GM10248 (cell line): ENCODE measurements around the gene NANOS2.

Source experiments
- CTCF ChIA-PET: fragments of 300-600 bp; sonication (Branson Sonifier 250); formaldehyde crosslinking; extraction: SDS; loops from one replicate; lab custom pipeline; 2021; ENCODE audit warnings: antibody characterized with exemption; lab: Yijun Ruan, JAX
- POLR2A ChIA-PET: fragments of 350-650 bp; sonication (Branson Sonifier 250); formaldehyde crosslinking; extraction: SDS; loops from one replicate; lab custom pipeline; 2020; ENCODE audit warnings: antibody characterized with exemption; lab: Yijun Ruan, JAX
- DNase-seq: peaks from one replicate; pipeline ENCODE4 v3.0.0; 2012; ENCODE audit errors: extremely low spot score
- CTCF ChIP-seq: IDR thresholded peaks from 2 replicates; pipeline ENCODE4 v1.5.1; 2012; ENCODE audit warnings: mild to moderate bottlenecking, low read depth; ENCODE audit errors: extremely low read depth, missing control alignments, control extremely low read depth

Gene NANOS2

GRCh38 chr19:45879055-45879454, 35.5 kb downstream of the NANOS2 start:
- DNase-seq = no peak
- CTCF ChIA-PET = interaction anchor here (0.9 to 8.7 kb wide), 5 partner anchors 9 to 130 kb away, joined by 3 to 152 read pairs (median 3); partner anchors contain the start of genes FOXA3 and SYMPK
- no peak for TF ChIP-seq CTCF

GRCh38 chr19:45878043-45878794, 36.4 kb downstream of the NANOS2 start:
- TF ChIP-seq CTCF = no peak
- ChIA-PET POLR2A (no interaction called here), CTCF (interaction anchor here (1.3 to 8.7 kb wide), 3 partner anchors 14 to 62 kb away, joined by 4 to 152 read pairs (median 5); partner anchors contain the start of genes FOXA3 and SYMPK)
- DNase-seq = no peak

More at GRCh38 chr19:45879055-45879454, 35.5 kb downstream of the NANOS2 start:
- POLR2A ChIA-PET = no interaction called here

GRCh38 chr19:45876411-45877197, 38.0 kb downstream of the NANOS2 start:
- ChIA-PET POLR2A (no interaction called here), CTCF (interaction anchor here (1.3 to 3.1 kb wide), 2 partner anchors 12 kb away, joined by 4 to 13 read pairs; partner anchors contain the start of genes FOXA3 and SYMPK)
- DNase-seq = peak; percentile 75
- TF ChIP-seq CTCF = no peak

GRCh38 chr19:45876161-45876410, 38.5 kb downstream of the NANOS2 start:
- POLR2A ChIA-PET = no interaction called here
- CTCF ChIA-PET = interaction anchor here (3.1 kb wide), 1 partner anchor 12 kb away, joined by 13 read pairs; the partner anchor contains the start of genes FOXA3 and SYMPK
- DNase-seq = no peak
- no peak for TF ChIP-seq CTCF

GRCh38 chr19:45874620-45874966, 40.0 kb downstream of the NANOS2 start:
- ChIA-PET POLR2A (no interaction called here), CTCF (interaction anchor here (1.0 to 3.1 kb wide), 2 partner anchors 8 to 10 kb away, joined by 3 to 13 read pairs; partner anchors contain the start of genes FOXA3 and SYMPK)
- TF ChIP-seq CTCF = no peak
- no peak for DNase-seq

GRCh38 chr19:45873219-45873772, 41.3 kb downstream of the NANOS2 start:
- ChIA-PET POLR2A (no interaction called here), CTCF (interaction anchor here (1.0 to 3.1 kb wide), 4 partner anchors 9 kb away, joined by 3 to 13 read pairs (median 6); partner anchors contain the start of genes FOXA3 and SYMPK)

More at GRCh38 chr19:45873219-45873772, 41.3 kb downstream of the NANOS2 start:
- TF ChIP-seq CTCF = no peak
- DNase-seq = no peak
